Thyroid gland (tissue), 4 donors: Measurements from ENCODE around the gene GPR158.

Source experiments
- POLR2A ChIP-seq, 2 donors: fragments of 450-650 bp; IDR thresholded peaks; one replicate each; pipeline ENCODE4 v1.6.1; 2017; ENCODE audit warnings: antibody characterized with exemption in 2 of 2, mild to moderate bottlenecking in 2 of 2, moderate library complexity in 1 of 2
- TF ChIP-seq, protein P1 (sequence below), 6 experiments: fragments of 200-600 bp in 3 of 6; fragments of 450-650 bp in 3 of 6; sonication (generic) in 3 of 6; IDR thresholded peaks; one replicate each; pipeline ENCODE4 v1.5.1; 2016 to 2019; ENCODE audit warnings: antibody characterized with exemption in 6 of 6, mild to moderate bottlenecking in 2 of 6, inconsistent platforms in 1 of 6, moderate library complexity in 1 of 6

DNA sequence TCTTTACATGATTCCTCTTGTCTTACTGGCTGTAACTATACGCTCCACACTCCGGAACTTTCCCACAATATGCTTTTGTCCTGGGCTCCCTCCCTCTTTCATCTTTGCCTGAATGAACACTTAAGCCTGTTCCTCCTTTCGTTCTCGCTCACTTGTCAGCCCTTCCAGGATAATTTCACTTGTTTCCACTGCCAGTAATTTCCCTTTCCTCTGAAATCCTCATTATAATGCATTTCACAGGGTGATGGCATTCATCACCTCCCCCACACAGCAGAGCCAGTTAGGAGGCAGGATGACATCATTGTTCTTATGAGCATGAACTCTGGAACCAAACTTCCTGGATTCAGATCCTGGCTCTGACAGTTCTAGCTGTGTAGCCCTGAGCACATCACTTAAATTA lies 372.6 kb downstream of the GPR158 start:
- TF ChIP-seq, protein P1, sequence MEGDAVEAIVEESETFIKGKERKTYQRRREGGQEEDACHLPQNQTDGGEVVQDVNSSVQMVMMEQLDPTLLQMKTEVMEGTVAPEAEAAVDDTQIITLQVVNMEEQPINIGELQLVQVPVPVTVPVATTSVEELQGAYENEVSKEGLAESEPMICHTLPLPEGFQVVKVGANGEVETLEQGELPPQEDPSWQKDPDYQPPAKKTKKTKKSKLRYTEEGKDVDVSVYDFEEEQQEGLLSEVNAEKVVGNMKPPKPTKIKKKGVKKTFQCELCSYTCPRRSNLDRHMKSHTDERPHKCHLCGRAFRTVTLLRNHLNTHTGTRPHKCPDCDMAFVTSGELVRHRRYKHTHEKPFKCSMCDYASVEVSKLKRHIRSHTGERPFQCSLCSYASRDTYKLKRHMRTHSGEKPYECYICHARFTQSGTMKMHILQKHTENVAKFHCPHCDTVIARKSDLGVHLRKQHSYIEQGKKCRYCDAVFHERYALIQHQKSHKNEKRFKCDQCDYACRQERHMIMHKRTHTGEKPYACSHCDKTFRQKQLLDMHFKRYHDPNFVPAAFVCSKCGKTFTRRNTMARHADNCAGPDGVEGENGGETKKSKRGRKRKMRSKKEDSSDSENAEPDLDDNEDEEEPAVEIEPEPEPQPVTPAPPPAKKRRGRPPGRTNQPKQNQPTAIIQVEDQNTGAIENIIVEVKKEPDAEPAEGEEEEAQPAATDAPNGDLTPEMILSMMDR (IDR thresholded peaks at IDR 0.05) = no peak
- no peak for TF ChIP-seq POLR2A (IDR thresholded peaks at IDR 0.05)
